Ovary (tissue), 3 donors: ENCODE results near the gene ZNF766.

Experiments
- CTCF ChIP-seq, 3 donors: fragments of 450-650 bp in 2 of 3; fragments of 200-600 bp in 1 of 3; IDR thresholded peaks; one replicate each; pipeline versions ENCODE4 v1.5.1 to v1.8.0; 2016 to 2022; ENCODE audit warnings: antibody characterized with exemption in 3 of 3, mild to moderate bottlenecking in 1 of 3
- EP300 ChIP-seq: sonication (generic); formaldehyde crosslinking; IDR thresholded peaks from one replicate; pipeline ENCODE4 v1.6.1; 2017; ENCODE audit warnings: antibody characterized with exemption
- POLR2A ChIP-seq: fragments of 450-650 bp; IDR thresholded peaks from one replicate; pipeline ENCODE4 v1.6.1; 2017; ENCODE audit warnings: antibody characterized with exemption, mild to moderate bottlenecking, moderate library complexity
- donor health status: DM: no; HTN: no; CAD: no.

- TF ChIP-seq CTCF (IDR thresholded peaks at IDR 0.05) (no peak), POLR2A (peak; percentile 84), EP300 (no peak)
Observed at GRCh38 chr19:52269338-52270261, at the start of gene ZNF766.
